Suprapubic skin (tissue), 3 donors: ENCODE data around the gene TMEM128.

Experiments
- EP300 ChIP-seq: sonication (generic); formaldehyde crosslinking; IDR thresholded peaks from one replicate; pipeline ENCODE4 v1.6.1; 2017; ENCODE audit warnings: antibody characterized with exemption
- POLR2A ChIP-seq, 2 donors: fragments of 450-650 bp; IDR thresholded peaks; one replicate each; pipeline ENCODE4 v1.6.1; 2017; ENCODE audit warnings: antibody characterized with exemption in 2 of 2, mild to moderate bottlenecking in 2 of 2, moderate library complexity in 2 of 2
- TF ChIP-seq, protein P1 (sequence below), 2 donors: fragments of 200-600 bp in 1 of 2; fragments of 450-650 bp in 1 of 2; sonication (generic) in 1 of 2; IDR thresholded peaks; one replicate each; pipeline ENCODE4 v1.5.1; 2016 to 2019; ENCODE audit warnings: antibody characterized with exemption in 2 of 2, mild to moderate bottlenecking in 1 of 2, moderate library complexity in 1 of 2

DNA sequence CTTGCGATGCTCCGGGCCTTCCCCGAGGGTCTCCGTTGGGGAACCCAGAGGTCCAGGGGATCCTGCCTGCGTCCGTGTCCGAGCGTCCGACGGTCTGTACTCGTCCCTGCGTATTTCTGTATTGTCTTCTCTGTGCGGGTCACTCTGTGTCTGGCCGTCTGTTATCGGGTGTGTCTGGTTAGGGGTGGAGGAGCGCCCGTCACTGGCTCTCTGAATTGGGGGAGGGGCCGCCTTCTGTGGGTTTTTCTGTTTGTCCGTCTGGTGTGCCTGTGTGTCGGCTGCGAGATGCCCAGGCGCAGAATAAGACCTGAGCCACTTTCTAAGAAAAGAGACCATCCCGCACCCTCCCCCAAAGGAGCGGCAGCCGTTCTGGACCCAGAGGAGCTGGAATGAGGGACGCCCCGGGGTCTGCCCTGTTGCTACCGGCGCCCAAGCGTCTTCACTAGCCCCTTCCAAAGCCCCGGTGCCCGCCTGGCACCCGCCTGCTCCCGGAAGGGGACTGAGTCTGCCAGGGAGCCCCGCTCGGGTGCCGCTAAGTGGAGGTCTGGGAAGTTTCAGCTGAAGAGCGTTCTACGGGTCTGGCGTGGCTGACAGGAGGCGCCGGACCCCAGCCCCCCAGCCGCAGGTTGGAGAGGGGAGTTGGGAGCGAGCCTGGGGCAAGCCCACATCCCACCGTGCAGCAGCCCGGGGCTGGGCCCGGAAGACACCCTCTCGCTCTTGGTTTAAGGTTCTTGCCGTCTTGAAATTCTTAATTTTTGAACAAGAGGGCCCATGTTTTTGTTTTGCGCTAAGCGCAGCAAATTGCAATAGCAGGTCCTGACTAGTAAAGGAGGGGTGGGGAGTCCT, 20.3 kb downstream of the TMEM128 start:
- TF ChIP-seq, protein P1, sequence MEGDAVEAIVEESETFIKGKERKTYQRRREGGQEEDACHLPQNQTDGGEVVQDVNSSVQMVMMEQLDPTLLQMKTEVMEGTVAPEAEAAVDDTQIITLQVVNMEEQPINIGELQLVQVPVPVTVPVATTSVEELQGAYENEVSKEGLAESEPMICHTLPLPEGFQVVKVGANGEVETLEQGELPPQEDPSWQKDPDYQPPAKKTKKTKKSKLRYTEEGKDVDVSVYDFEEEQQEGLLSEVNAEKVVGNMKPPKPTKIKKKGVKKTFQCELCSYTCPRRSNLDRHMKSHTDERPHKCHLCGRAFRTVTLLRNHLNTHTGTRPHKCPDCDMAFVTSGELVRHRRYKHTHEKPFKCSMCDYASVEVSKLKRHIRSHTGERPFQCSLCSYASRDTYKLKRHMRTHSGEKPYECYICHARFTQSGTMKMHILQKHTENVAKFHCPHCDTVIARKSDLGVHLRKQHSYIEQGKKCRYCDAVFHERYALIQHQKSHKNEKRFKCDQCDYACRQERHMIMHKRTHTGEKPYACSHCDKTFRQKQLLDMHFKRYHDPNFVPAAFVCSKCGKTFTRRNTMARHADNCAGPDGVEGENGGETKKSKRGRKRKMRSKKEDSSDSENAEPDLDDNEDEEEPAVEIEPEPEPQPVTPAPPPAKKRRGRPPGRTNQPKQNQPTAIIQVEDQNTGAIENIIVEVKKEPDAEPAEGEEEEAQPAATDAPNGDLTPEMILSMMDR (IDR thresholded peaks at IDR 0.05), result no peak
- TF ChIP-seq POLR2A (IDR thresholded peaks at IDR 0.05), result no peak
- no peak for TF ChIP-seq EP300
